ENCODE measurements around the gene DHX34. TPM values are rescaled to one million over a fixed set of nuclear protein-coding genes. Genes with fewer than 3 reads are reported as not detected.

The DHX34 gene
- total RNA-seq, 1 donor = 12.7 TPM

DNA sequence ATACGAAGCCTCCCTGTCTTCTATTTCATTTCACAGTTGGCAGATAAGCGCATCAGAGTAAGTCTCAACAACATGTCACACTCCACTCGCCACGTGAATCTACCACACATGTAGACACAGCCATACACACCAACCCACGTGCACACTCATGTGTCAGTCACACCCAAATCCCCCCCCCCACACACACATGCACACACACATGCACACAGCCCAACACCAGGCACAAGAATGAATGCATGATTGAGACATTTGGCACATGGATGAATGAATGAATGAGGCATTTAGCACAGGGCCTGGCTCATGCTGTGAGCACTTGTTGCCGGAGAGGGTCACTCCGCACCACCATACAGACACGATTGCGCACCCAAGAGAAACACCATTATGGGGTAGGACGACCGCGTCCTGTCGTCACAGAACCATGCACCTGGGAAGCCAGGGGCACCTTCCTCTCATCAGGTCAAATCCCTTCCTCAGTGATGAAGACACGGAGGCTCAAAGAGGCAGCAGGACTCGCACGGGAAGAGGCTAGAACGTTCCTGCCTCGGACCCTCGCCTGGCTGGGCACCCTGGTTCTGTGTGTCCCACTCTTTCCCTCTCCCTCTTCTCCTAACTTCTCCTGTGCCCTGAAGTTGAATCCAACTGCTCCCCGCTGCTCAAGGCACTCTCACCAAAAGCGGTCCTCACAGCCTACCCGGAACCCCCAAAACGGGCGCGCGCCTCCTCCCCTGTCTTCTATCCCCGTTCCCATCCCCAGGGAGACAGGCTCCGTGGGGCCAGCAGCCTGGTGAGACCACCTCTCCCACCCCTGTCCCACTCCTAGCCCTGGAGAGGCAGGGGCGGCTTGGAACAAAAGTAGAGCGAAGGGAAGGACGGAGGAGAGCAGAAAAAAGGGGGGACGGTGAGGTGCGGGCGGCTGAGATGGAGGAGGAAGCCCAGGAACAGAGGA, 68.9 kb downstream of the DHX34 start:
- H3K4me1 ChIP-seq (ENCODE audit: insufficient read depth, low read length) = peaks cover 4% of the 10 kb centered on the region
- H3K9me3 ChIP-seq (ENCODE audit: low read depth, low read length) = no peaks in the 10 kb centered on the region
- no peak overlapping the region for H3K4me2 ChIP-seq (ENCODE audit: insufficient read depth, low read length)
- no peaks in the 10 kb centered on the region for H3K79me2 ChIP-seq (ENCODE audit: insufficient read depth, low read length)
- TF ChIP-seq, protein P1, sequence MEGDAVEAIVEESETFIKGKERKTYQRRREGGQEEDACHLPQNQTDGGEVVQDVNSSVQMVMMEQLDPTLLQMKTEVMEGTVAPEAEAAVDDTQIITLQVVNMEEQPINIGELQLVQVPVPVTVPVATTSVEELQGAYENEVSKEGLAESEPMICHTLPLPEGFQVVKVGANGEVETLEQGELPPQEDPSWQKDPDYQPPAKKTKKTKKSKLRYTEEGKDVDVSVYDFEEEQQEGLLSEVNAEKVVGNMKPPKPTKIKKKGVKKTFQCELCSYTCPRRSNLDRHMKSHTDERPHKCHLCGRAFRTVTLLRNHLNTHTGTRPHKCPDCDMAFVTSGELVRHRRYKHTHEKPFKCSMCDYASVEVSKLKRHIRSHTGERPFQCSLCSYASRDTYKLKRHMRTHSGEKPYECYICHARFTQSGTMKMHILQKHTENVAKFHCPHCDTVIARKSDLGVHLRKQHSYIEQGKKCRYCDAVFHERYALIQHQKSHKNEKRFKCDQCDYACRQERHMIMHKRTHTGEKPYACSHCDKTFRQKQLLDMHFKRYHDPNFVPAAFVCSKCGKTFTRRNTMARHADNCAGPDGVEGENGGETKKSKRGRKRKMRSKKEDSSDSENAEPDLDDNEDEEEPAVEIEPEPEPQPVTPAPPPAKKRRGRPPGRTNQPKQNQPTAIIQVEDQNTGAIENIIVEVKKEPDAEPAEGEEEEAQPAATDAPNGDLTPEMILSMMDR (IDR thresholded peaks at IDR 0.05; ENCODE audit: extremely low read depth, low read depth, low read length) = no peak
- no peak overlapping the region for H3K27ac ChIP-seq (ENCODE audit: low read depth, low read length)
- no peaks in the 10 kb centered on the region for H3K36me3 ChIP-seq (ENCODE audit: insufficient read depth, low read length)
- peak; percentile 76 for DNase-seq (ENCODE audit: insufficient read length, low spot score, missing footprints)
- H2AFZ ChIP-seq (ENCODE audit: low read length) = no peak overlapping the region
- H3K27me3 ChIP-seq (ENCODE audit: insufficient read depth, low read length) = peaks cover 54% of the 10 kb centered on the region
- no peaks in the 10 kb centered on the region for H4K20me1 ChIP-seq (ENCODE audit: insufficient read depth, low read length)
- no peak overlapping the region for H3K4me3 ChIP-seq (ENCODE audit: insufficient read depth, low read length)

DNA sequence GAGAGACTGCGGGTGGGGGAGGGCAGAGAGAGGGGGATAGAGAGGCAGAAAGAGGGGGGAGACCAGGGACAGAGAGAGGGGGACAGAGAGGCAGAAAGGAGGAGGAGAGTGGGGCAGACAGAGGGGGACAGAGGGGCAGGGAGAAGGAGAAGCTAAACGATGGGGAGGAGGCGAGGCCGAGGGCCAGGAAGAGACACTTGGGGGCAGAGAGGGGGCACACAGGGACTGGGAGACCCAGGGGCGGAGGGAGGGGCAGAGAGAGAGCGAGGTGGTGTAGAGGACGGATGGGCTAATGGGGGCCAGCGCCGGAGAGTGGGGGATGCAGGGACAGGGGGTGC, 69.5 kb downstream of the DHX34 start:
- no peak overlapping the region for H2AFZ ChIP-seq (ENCODE audit: low read length)
- peak overlapping the region; percentile 28 for H3K4me3 ChIP-seq (ENCODE audit: insufficient read depth, low read length)
- H3K79me2 ChIP-seq (ENCODE audit: insufficient read depth, low read length) = no peaks in the 10 kb centered on the region
- no peaks in the 10 kb centered on the region for H3K36me3 ChIP-seq (ENCODE audit: insufficient read depth, low read length)
- TF ChIP-seq, protein P1 (IDR thresholded peaks at IDR 0.05; ENCODE audit: extremely low read depth, low read depth, low read length) = no peak
- no peak overlapping the region for H3K27ac ChIP-seq (ENCODE audit: low read depth, low read length)
- H3K9me3 ChIP-seq (ENCODE audit: low read depth, low read length) = no peaks in the 10 kb centered on the region
- peaks cover 4% of the 10 kb centered on the region for H3K4me1 ChIP-seq (ENCODE audit: insufficient read depth, low read length)
- H3K27me3 ChIP-seq (ENCODE audit: insufficient read depth, low read length) = peaks cover 60% of the 10 kb centered on the region
- no peak overlapping the region for H3K4me2 ChIP-seq (ENCODE audit: insufficient read depth, low read length)
- no peak for DNase-seq (ENCODE audit: insufficient read length, low spot score, missing footprints)
- H4K20me1 ChIP-seq (ENCODE audit: insufficient read depth, low read length) = no peaks in the 10 kb centered on the region

DNA sequence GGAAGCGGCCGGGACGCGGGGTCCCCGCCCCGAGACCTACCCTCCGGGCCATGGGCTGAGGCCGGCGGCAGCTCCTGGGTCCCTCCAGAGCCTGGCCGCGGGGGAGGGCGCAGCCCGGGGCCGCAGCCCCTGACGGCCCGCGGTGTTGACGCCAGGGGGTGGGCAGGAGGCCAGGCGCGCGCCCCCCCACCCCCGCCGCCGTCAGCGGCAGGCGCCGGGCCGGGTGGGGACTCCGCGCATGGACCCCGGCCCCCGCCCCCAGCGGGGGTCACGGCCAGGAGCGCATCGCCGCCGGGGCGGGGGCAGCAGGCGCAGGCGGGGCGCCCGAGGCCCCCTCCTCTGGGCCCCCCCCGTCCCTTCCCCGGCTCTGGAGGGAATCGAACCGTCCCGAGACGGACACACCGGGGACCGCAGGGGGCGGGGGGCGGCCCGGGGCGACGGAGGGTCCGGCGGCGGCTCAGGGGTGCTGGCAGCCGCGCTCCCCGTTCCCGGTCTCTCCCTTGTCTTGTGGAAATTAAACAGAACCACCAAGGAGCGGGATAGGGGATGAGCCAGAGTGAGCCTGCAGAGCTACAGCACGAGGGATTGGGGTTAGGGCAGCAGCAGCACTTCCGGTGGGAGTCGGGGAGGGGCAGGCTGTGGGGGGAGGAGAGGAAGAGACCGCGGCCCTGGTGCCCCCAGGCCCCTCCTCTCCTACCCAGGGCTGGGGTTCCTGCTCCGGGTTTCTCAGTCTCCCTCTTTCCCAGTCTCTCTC, 70.1 kb downstream of the DHX34 start, which contains the start of gene MEIS3:
TSS of gene MEIS3 (minus strand) at position 498 of the 754 bp plus-strand sequence. CDS start at position 52, 446 bp downstream.
- Histone ChIP-seq H4K20me1 (ENCODE audit: insufficient read depth, low read length) (no peaks in the 10 kb centered on the region), H3K9me3 (ENCODE audit: low read depth, low read length) (no peaks in the 10 kb centered on the region), H3K27ac (ENCODE audit: low read depth, low read length) (no peak within 1 kb of the TSS), H3K27me3 (ENCODE audit: insufficient read depth, low read length) (peaks cover 66% of the 10 kb centered on the region), H2AFZ (ENCODE audit: low read length) (no peak within 1 kb of the TSS), H3K4me3 (ENCODE audit: insufficient read depth, low read length) (peak within 1 kb of the TSS; percentile 28), H3K79me2 (ENCODE audit: insufficient read depth, low read length) (no peaks in the 10 kb centered on the region), H3K4me1 (ENCODE audit: insufficient read depth, low read length) (peaks cover 4% of the 10 kb centered on the region), H3K36me3 (ENCODE audit: insufficient read depth, low read length) (no peaks in the 10 kb centered on the region), H3K4me2 (ENCODE audit: insufficient read depth, low read length) (no peak within 1 kb of the TSS)
- peak; percentile 87 for DNase-seq (ENCODE audit: insufficient read length, low spot score, missing footprints)
- TF ChIP-seq, protein P1 (IDR thresholded peaks at IDR 0.05; ENCODE audit: extremely low read depth, low read depth, low read length) = no peak

DNA sequence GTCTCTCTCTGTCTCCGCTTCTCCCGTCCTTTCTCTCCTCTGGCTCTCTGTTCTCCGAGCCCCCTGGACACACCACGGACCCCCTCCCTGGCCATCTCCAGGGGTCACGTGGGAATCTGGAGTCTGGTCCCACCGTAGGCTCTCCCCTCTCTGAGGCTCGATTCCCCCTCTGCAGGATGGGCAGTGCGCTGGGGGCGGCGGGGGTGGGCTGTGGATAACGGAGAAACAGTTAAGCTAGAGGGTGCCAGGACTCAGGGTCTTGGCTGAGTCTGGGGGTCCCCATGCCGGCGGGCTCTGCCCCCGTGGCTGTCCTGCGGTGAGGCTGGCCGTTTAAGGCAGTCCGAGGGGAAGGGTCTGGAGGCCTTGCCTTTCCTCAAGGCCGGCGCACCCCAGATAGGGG, 70.7 kb downstream of the DHX34 start:
- H2AFZ ChIP-seq (ENCODE audit: low read length) = no peak overlapping the region
- no peaks in the 10 kb centered on the region for H4K20me1 ChIP-seq (ENCODE audit: insufficient read depth, low read length)
- H3K9me3 ChIP-seq (ENCODE audit: low read depth, low read length) = no peaks in the 10 kb centered on the region
- peaks cover 4% of the 10 kb centered on the region for H3K4me1 ChIP-seq (ENCODE audit: insufficient read depth, low read length)
- peak; percentile 68 for DNase-seq (ENCODE audit: insufficient read length, low spot score, missing footprints)
- H3K36me3 ChIP-seq (ENCODE audit: insufficient read depth, low read length) = no peaks in the 10 kb centered on the region
- H3K27ac ChIP-seq (ENCODE audit: low read depth, low read length) = no peak overlapping the region
- TF ChIP-seq, protein P1 (IDR thresholded peaks at IDR 0.05; ENCODE audit: extremely low read depth, low read depth, low read length) = no peak
- no peak overlapping the region for H3K4me3 ChIP-seq (ENCODE audit: insufficient read depth, low read length)
- no peak overlapping the region for H3K4me2 ChIP-seq (ENCODE audit: insufficient read depth, low read length)
- H3K79me2 ChIP-seq (ENCODE audit: insufficient read depth, low read length) = no peaks in the 10 kb centered on the region
- H3K27me3 ChIP-seq (ENCODE audit: insufficient read depth, low read length) = peaks cover 70% of the 10 kb centered on the region
